Umbilical cord (tissue), 2 donors: ENCODE results near the gene TLR9. TPM values are rescaled to one million over a fixed set of nuclear protein-coding genes. Genes with fewer than 3 reads are reported as not detected.
A peak's percentile ranks its signal among the peaks of the same experiment; 100 is the strongest.

Experiments used
- DNase-seq: peaks from one replicate; pipeline ENCODE4 v3.0.0-alpha.2; 2015; ENCODE audit warnings: low spot score
- total RNA-seq: library from RNA; depleted of rRNA; stranded (reverse); fragments of >200 nt; gene quantifications from one replicate; pipeline ENCODE4 v1.2.3, GENCODE V29; 2014; ENCODE audit warnings: low replicate concordance; ENCODE audit not compliant: insufficient read depth

The TLR9 gene
- total RNA-seq, 1 donor from 2014 or later = 0.24 TPM

DNA sequence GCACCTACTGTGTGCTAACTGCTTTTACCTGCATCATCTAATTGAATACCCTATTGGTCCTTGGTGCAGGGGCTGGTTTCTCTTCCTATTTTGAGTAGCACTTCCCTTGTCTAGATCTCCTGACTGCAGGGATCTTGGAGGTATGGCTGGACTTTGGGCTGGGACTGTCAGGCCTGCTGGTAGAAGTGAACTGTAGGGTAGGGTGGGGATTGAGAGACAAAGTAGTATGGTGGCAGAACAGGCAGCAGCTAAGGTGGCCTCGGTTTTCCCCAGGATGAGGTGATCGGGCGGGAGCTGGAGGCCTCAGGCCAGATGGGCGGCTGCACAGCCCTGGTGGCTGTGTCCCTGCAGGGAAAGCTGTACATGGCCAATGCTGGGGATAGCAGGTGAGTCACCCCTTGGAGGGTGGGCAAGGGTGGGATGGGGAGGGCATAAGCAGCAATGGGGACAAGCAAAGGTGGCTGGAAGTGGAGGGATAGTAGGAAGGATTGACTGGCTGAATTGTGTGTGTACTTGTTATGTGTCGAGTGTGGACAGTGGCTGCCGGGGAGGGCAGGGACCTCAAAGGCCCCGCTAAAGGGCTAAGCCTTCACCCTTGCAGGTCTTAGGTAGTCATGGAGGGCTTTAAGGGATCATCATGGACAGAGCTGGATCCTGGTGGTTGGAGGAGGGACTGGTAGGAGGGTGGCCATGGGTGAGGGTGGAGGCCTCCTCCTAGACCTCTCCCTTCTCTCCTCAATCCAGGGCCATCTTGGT is 22.1 kb upstream of the TLR9 start:
- DNase-seq = no peak

DNA sequence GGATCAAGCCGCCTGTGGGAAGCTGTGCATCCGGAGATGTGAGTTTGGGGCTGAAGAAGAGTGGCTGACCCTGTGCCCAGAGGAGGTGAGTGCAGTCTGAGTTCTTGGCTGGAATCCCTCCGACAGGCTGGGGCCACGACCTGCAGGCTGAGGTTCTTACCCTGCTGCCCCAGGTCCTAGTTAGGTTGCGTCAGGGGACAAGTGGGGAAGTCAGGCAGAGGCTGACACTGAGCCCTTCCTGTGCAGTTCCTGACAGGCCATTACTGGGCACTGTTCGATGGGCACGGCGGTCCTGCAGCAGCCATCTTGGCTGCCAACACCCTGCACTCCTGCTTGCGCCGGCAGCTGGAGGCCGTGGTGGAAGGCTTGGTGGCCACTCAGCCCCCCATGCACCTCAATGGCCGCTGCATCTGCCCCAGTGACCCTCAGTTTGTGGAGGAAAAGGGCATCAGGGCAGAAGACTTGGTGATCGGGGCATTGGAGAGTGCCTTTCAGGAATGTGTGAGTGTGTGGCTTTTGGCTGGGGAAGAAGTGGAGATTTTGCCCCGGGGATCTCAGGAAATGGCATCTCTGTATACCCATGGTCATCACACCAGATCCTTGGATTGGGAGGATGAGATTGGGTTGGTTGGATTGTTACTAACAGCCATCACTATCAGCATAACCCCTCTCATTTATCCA is 21.4 kb upstream of the TLR9 start:
- DNase-seq = no peak

DNA sequence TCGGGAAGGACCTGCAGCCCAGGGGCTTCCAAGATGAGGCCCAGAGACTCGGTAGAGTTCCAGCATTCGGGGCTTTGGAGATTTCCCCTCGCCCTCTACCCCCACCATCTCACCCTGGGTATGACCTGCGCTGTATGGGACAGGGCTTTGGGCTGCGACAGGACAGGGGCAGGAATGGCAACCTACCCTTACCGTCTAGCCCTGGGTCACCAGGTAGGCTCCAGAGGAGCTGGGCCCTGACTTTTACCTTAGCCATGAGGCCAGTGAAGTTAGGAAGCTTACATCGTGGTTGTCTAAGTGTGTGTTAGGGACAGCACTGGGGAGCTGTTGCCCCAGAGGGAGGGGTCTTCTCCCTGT is 20.8 kb upstream of the TLR9 start:
- DNase-seq = no peak

- peak; percentile 72 for DNase-seq
These were observed 20.1 kb upstream of the TLR9 start, which contains the start of gene PPM1M for GRCh38 chr3:52245322-52246263. Gene PPM1M, plus strand, starts transcription at chr3:52245759. Its CDS starts 66 bp downstream, at chr3:52245825.

GRCh38 chr3:52243791-52244628 is 18.6 kb upstream of the TLR9 start:
- peak; percentile 46 for DNase-seq

- no peak for DNase-seq
These were observed 16.6 kb upstream of the TLR9 start for GRCh38 chr3:52242039-52242438.

- no peak for DNase-seq
These were observed 15.5 kb upstream of the TLR9 start for GRCh38 chr3:52240886-52241370.

DNA sequence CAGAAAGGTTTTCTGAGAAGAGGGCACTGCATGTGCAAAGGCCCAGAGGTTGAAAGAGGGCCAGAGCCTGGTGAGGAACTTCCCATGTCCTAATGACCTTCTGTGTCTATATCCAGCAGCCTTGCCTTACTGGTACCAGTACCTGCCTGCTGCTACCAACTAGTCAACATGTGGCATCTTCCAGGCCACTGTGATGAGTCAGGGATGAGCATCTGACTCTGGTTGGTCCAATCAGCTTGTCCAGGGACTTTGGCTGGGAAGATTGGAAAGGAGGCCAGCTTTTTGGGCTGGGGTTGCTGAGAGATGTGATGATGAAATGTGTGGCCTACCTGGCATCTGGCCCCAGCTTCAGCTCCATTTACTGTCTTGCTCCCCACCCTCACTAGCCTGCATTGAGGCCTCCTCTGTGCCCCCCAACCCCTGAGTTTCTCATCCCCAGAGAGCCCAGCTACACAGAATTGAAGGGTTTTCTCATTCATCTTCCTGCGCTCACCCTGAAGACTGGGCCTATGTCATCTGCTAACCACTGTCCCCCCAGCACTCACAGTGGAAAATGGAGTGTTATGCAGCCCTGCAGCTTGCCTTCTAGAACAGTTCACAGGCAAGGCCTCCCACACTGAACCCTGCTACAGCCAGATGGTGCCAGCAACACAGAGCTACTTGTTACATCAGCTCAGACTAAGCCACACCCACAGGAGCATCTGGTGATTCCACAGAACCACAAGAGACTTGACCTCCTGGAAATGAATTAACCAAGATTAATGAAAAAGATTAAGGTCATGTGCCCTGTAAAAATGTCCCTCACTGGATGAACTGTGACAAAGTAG is 14.8 kb upstream of the TLR9 start:
- peak; percentile 61 for DNase-seq

- DNase-seq = peak; percentile 87
These were observed 13.6 kb upstream of the TLR9 start, which contains the start of gene TWF2 for GRCh38 chr3:52238761-52239701. Gene TWF2, minus strand, starts transcription at chr3:52239158. Its CDS starts 142 bp downstream, at chr3:52239016.

GRCh38 chr3:52238193-52238760 is 12.8 kb upstream of the TLR9 start:
- DNase-seq = no peak

GRCh38 chr3:52237657-52238172 is 12.3 kb upstream of the TLR9 start:
- peak; percentile 85 for DNase-seq

GRCh38 chr3:52237006-52237656 is 11.7 kb upstream of the TLR9 start:
- DNase-seq = no peak

DNA sequence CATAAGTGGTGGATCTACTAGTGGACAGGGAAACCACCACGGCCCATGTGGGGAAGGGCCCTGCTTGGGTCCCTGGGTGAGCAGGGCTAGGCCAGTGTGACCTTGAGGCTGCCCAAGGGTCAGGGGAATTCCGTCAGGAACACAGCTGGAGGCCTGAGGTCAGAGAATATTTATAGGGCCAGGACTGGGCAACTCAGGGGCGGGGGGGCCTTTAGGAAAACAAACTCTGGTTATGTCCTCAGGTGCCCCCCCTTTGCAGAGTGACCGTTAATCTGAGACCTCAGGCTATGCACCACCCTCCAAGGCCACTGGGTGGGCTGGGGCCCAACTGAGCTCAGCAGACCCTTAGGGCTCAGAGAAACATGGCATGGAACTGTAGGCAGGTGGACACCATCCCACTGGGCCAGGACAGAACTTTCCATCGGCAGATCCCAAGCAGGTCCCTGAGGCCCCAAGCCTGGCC is 11.0 kb upstream of the TLR9 start:
- DNase-seq = no peak

DNA sequence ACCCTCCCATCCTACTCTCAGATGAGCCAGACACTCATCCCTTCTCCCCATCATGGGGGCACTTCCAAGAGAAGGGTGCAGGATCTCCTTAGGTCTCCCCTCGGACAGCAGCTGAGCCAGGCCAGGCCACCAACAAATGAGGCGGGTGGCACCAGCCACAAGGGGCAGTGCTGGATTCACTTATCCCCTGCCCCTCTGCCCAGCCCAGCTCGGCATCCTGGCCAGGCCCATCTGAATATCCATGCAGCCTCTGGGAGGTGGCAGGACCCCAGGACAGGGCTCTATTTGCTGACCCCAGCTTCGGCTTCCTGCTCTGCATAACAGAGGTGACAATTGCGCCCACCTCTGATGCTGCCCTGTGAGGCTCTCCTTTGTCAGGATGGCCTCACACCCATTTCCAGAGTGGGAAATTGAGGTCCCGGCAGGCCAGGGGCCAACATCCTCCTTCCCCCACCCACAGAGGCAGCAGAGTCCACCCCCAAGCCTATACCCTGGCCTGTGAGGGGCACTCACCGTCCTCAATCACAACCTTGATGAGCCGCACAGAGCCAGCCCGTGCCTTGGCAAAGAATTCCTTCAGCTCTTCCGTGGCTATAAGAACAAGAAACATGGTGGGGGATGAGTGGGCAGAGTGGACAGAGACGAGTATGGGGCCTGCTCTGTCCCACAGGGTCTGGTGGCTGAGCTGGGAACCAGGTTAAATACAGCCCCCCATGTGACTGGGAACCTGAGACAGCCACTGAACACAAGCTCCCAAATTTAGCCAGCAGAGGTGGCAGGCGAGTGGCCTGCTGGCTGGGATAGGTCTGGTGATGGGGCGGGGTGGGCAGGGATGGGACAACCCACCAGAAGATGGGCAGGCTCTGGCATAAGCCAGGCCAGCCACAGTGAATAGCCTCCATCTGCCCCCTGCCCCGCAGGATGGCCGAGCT is 9.3 kb upstream of the TLR9 start:
- no peak for DNase-seq

DNA sequence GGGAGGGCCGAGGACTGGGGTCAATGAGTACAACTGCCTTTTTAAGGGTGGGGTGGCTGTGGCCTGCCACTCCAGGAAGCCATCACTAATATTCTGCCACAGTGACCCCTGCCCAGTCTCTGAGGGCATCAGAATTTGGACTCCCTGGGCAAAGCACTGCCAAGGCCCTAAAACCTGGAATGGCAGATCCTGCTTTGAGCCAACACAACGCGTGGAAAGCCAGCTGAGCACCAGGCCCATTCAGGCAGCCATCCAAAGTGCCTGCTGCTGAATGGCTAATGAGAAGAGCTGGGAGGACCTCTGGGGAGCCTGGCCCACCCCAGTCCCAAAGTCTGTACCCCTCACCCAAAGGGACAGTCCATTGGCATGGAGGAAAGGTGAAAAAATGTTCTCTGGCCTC is 8.5 kb upstream of the TLR9 start:
- no peak for DNase-seq

GRCh38 chr3:52233108-52233591 is 7.7 kb upstream of the TLR9 start:
- no peak for DNase-seq
